ENCODE results near the gene MED9.

Gene MED9

GRCh38 chr17:17540278-17540906, 63.6 kb downstream of the MED9 start:
- no peak for TF ChIP-seq CTCF (IDR thresholded peaks at IDR 0.05; ENCODE audit: low read depth, low read length, missing control alignments)
- no peak overlapping the region for H3K4me3 ChIP-seq (replicated peaks; ENCODE audit: low read depth, low read length)
- no peak for DNase-seq (ENCODE audit: extremely low read depth, low read depth)

- TF ChIP-seq CTCF (IDR thresholded peaks at IDR 0.05; ENCODE audit: low read depth, low read length, missing control alignments): no peak
- no peak overlapping the region for H3K4me3 ChIP-seq (replicated peaks; ENCODE audit: low read depth, low read length)
- DNase-seq (ENCODE audit: extremely low read depth, low read depth): no peak
These were observed 64.3 kb downstream of the MED9 start for GRCh38 chr17:17540935-17541639.

- H3K4me3 ChIP-seq (replicated peaks; ENCODE audit: low read depth, low read length): no peak overlapping the region
- no peak for TF ChIP-seq CTCF (IDR thresholded peaks at IDR 0.05; ENCODE audit: low read depth, low read length, missing control alignments)
- DNase-seq (ENCODE audit: extremely low read depth, low read depth): no peak
These were observed 64.8 kb downstream of the MED9 start for GRCh38 chr17:17541640-17542001.

Data from HFF-Myc (cell line).